Measurements from ENCODE around the gene PAK5.
A peak's percentile ranks its signal among the peaks of the same experiment; 100 is the strongest.

Gene PAK5

GRCh38 chr20:9723501-9724202 is 115.2 kb downstream of the PAK5 start:
- no peak overlapping the region for H3K27ac ChIP-seq
- TF ChIP-seq CTCF (conservative IDR thresholded peaks at IDR 0.05): no peak

- no peak overlapping the region for H3K27ac ChIP-seq
- no peak for TF ChIP-seq CTCF (conservative IDR thresholded peaks at IDR 0.05)
These were observed 127.0 kb downstream of the PAK5 start for GRCh38 chr20:9711872-9712271.

DNA sequence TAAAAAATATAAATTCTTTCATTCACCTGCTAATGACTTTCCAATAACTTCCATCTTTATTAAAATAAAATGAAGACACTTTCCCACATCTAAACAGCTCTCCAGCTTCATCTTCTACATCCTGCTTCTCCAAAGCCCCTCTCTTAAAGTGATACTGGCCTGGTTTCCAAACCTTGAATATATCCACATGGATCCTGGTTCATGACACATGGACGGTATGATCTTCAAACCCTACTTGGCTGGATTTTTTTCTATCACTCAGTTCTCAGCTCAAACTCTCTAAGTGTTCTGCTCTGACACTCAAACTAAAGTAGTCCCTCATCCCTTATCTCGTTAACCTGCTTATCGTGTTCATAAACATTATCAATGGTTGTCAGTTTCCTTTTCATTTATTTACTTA is 128.2 kb downstream of the PAK5 start:
- H3K27ac ChIP-seq: no peak overlapping the region
- no peak for TF ChIP-seq CTCF (conservative IDR thresholded peaks at IDR 0.05)

- TF ChIP-seq CTCF (conservative IDR thresholded peaks at IDR 0.05): no peak
- no peak overlapping the region for H3K27ac ChIP-seq
These were observed 133.0 kb downstream of the PAK5 start for GRCh38 chr20:9705722-9706476.

- no peak for TF ChIP-seq CTCF (conservative IDR thresholded peaks at IDR 0.05)
- no peak overlapping the region for H3K27ac ChIP-seq
These were observed 139.7 kb downstream of the PAK5 start for GRCh38 chr20:9699181-9699580.

DNA sequence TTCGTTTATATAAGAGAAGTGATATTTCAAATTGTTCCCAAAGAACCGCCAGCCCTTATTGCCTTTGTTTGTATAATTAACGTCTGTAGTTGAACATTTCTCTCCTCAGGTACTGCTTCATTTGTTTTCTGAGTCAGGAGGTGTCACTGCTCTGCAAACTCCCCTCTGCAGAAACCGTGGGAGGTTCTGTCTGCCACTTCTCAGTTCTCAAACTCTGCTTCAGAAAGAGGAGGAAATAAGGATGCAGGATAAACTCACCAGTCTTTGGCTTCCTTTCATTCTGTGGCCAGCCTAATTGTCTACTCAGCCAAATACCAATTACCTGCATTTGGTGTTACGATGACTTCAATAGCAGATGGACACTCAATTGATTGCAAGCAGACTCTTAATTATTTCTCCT is 149.8 kb downstream of the PAK5 start:
- no peak for TF ChIP-seq CTCF (conservative IDR thresholded peaks at IDR 0.05)

DNA sequence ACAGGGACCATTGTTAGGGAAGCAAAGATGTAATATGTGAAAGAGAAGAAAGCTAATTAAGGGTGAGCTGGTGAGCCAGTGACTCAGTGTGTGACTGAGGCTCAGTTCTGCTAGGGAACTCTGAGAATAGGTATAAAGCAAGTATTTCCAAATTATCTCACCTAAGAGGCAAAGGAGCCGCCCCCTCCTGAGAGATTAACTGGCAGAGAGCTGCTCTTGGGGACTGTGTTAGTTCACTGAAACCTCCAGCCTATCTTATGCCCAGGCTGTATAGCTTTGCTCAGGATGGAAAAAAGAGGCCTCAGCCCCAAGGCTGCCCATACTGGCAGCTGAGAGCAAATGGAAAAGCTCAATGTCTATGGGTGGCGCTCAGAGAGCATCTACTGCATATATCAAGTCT is 152.0 kb downstream of the PAK5 start:
- no peak for TF ChIP-seq CTCF (conservative IDR thresholded peaks at IDR 0.05)
- H3K27ac ChIP-seq: no peak overlapping the region

More for the DNA sequence above, 149.8 kb downstream of the PAK5 start:
- H3K27ac ChIP-seq: peak overlapping the region; percentile 0; the same call in 1 of the 2 replicates
